ENCODE results near the gene RFT1. TPM values are rescaled to one million over a fixed set of nuclear protein-coding genes. Genes with fewer than 3 reads are reported as not detected.

RFT1 gene
- total and polyA plus RNA-seq, 2 experiments from 2014 or later: 11.3 to 13.3 TPM

- peak overlapping the region; percentile 95 for H3K4me2 ChIP-seq
- H3K27ac ChIP-seq (ENCODE audit: low read depth): no peak overlapping the region
- Mint-ChIP-seq H3K27me3 (ENCODE audit: insufficient read depth, low read depth, poor library complexity) (no peaks in the 10 kb centered on the region), H3K36me3 (ENCODE audit: low read depth) (peaks cover 8% of the 10 kb centered on the region; the same call in 2 of the 3 replicates), H3K9me3 (no peaks in the 10 kb centered on the region), H3K27ac (no peak overlapping the region; the same call in 1 of the 2 replicates), H3K4me3 (peak overlapping the region; percentile 98), H3K4me1 (peaks cover 11% of the 10 kb centered on the region)
- peak overlapping the region; percentile 92 for H3K4me3 ChIP-seq
- no peaks in the 10 kb centered on the region for H3K9me2 ChIP-seq (ENCODE audit: insufficient read depth)
- ATAC-seq (no peak), DNase-seq (ENCODE audit: low spot score) (no peak)
- H4K20me1 ChIP-seq (replicated peaks; ENCODE audit: insufficient read depth): no peaks in the 10 kb centered on the region
- no peak for TF ChIP-seq POLR2AphosphoS5 (IDR thresholded peaks at IDR 0.05; ENCODE audit: low read depth)
- no peak for TF ChIP-seq JUNB (IDR thresholded peaks at IDR 0.05; ENCODE audit: unreplicated experiment)
- no peak for TF ChIP-seq CTCF (conservative IDR thresholded peaks at IDR 0.05; ENCODE audit: low read depth in 2 of 2)
- no peak for TF ChIP-seq CREB1 (CRISPR knock-in tag; IDR thresholded peaks at IDR 0.05; ENCODE audit: low read depth)
- TF ChIP-seq ZNF462 (CRISPR knock-in tag; IDR thresholded peaks at IDR 0.05): no peak
- TF ChIP-seq REST (IDR thresholded peaks at IDR 0.05; ENCODE audit: unreplicated experiment): no peak
- TF ChIP-seq STAT1 (IDR thresholded peaks at IDR 0.05; ENCODE audit: unreplicated experiment): no peak
- no peak for TF ChIP-seq EZH2 (IDR thresholded peaks at IDR 0.05; ENCODE audit: low read depth, unreplicated experiment)
- TF ChIP-seq ZNF331 (CRISPR knock-in tag; IDR thresholded peaks at IDR 0.05; ENCODE audit: low read depth): no peak
- no peak for TF ChIP-seq EZH2phosphoT487 (IDR thresholded peaks at IDR 0.05; ENCODE audit: unreplicated experiment)
- TF ChIP-seq NANOG (IDR thresholded peaks at IDR 0.05; ENCODE audit: borderline replicate concordance): no peak
- no peak for TF ChIP-seq ZNF114 (CRISPR knock-in tag; IDR thresholded peaks at IDR 0.05)
- TF ChIP-seq ETS1 (IDR thresholded peaks at IDR 0.05): no peak
- H3K36me3 ChIP-seq (ENCODE audit: insufficient read depth): peaks cover 6% of the 10 kb centered on the region
- H3K27me3 ChIP-seq (ENCODE audit: insufficient read depth): no peaks in the 10 kb centered on the region
- H3K79me2 ChIP-seq (replicated peaks; ENCODE audit: insufficient read depth): peaks cover 15% of the 10 kb centered on the region
- no peak overlapping the region for H2AFZ ChIP-seq
- H3F3A ChIP-seq (replicated peaks; ENCODE audit: low read depth): peaks cover 3% of the 10 kb centered on the region; the same call in 1 of the 2 replicates
- H3K4me1 ChIP-seq (ENCODE audit: insufficient read depth): peaks cover 4% of the 10 kb centered on the region
These were observed 891 bp downstream of the RFT1 start for GRCh38 chr3:53129344-53129743.
